ENCODE results near the gene PSMD10. TPM values are rescaled to one million over a fixed set of nuclear protein-coding genes. Genes with fewer than 3 reads are reported as not detected.

PSMD10 gene
- total RNA-seq, result 31.9 TPM
- long read RNA-seq, transcript PSMD10-201 (5 exons, 1,546 nt), result major isoform, 66 of 73 reads
- long read RNA-seq, partial matches to known transcripts, result 1 of 73 reads
- long read RNA-seq, other reads (novel, unspliced or antisense), result 3 of 73 reads

GRCh38 chrX:108091264-108091877 lies at the start of gene PSMD10, which contains the start of gene ATG4A:
Gene PSMD10 (minus strand): TSS chrX:108091542. CDS start chrX:108091520, 22 bp downstream.
Gene ATG4A (plus strand): TSS chrX:108091778. CDS start chrX:108091827, 49 bp downstream.
- DNase-seq (ENCODE audit: low spot score), result peak; percentile 96

- no peak for DNase-seq (ENCODE audit: low spot score)
Measured at GRCh38 chrX:108138814-108139702, 47.7 kb upstream of the PSMD10 start.

GRCh38 chrX:108134724-108135123 lies 43.4 kb upstream of the PSMD10 start:
- no peak for DNase-seq (ENCODE audit: low spot score)

GRCh38 chrX:108132876-108133275 lies 41.5 kb upstream of the PSMD10 start:
- no peak for DNase-seq (ENCODE audit: low spot score)

GRCh38 chrX:108132034-108132433 lies 40.7 kb upstream of the PSMD10 start:
- no peak for DNase-seq (ENCODE audit: low spot score)

- DNase-seq (ENCODE audit: low spot score), result no peak
Measured at GRCh38 chrX:108131471-108131870, 40.1 kb upstream of the PSMD10 start.

- no peak for DNase-seq (ENCODE audit: low spot score)
Measured at GRCh38 chrX:108130889-108131288, 39.5 kb upstream of the PSMD10 start.

GRCh38 chrX:108127152-108127551 lies 35.8 kb upstream of the PSMD10 start:
- no peak for DNase-seq (ENCODE audit: low spot score)

GRCh38 chrX:108126661-108127060 lies 35.3 kb upstream of the PSMD10 start:
- no peak for DNase-seq (ENCODE audit: low spot score)

- no peak for DNase-seq (ENCODE audit: low spot score)
Measured at GRCh38 chrX:108123591-108124366, 32.4 kb upstream of the PSMD10 start.

GRCh38 chrX:108122748-108123147 lies 31.4 kb upstream of the PSMD10 start:
- DNase-seq (ENCODE audit: low spot score), result no peak

GRCh38 chrX:108121291-108121690 lies 29.9 kb upstream of the PSMD10 start:
- no peak for DNase-seq (ENCODE audit: low spot score)

GRCh38 chrX:108117988-108118387 lies 26.6 kb upstream of the PSMD10 start:
- DNase-seq (ENCODE audit: low spot score), result no peak

GRCh38 chrX:108114541-108114940 lies 23.2 kb upstream of the PSMD10 start:
- no peak for DNase-seq (ENCODE audit: low spot score)

- DNase-seq (ENCODE audit: low spot score), result no peak
Measured at GRCh38 chrX:108105473-108105872, 14.1 kb upstream of the PSMD10 start.

GRCh38 chrX:108097380-108097779 lies 6.0 kb upstream of the PSMD10 start:
- no peak for DNase-seq (ENCODE audit: low spot score)

- no peak for DNase-seq (ENCODE audit: low spot score)
Measured at GRCh38 chrX:108091878-108092291, 543 bp upstream of the PSMD10 start.

GRCh38 chrX:108090491-108091263 lies 665 bp downstream of the PSMD10 start:
- no peak for DNase-seq (ENCODE audit: low spot score)

GRCh38 chrX:108088511-108088910 lies 2.8 kb downstream of the PSMD10 start:
- DNase-seq (ENCODE audit: low spot score), result no peak

- DNase-seq (ENCODE audit: low spot score), result no peak
Measured at GRCh38 chrX:108087792-108088191, 3.5 kb downstream of the PSMD10 start.

- no peak for DNase-seq (ENCODE audit: low spot score)
Measured at GRCh38 chrX:108081110-108081509, 10.2 kb downstream of the PSMD10 start.

Measured in mesenteric fat pad (tissue), 1 donor.